HG03460 (cell line): ENCODE results near the gene CCAR1.
"Not testable (repeated sequence)": the region's sequence is repeated elsewhere in the genome, so short reads cannot be mapped to it uniquely, and the experiment has no call there.

Experiments used
- ATAC-seq: cut with Tn5 transposase; IDR thresholded peaks from one replicate; pipeline ENCODE4 v1.9.1; 2021; ENCODE audit not compliant: unreplicated experiment

Gene CCAR1

DNA sequence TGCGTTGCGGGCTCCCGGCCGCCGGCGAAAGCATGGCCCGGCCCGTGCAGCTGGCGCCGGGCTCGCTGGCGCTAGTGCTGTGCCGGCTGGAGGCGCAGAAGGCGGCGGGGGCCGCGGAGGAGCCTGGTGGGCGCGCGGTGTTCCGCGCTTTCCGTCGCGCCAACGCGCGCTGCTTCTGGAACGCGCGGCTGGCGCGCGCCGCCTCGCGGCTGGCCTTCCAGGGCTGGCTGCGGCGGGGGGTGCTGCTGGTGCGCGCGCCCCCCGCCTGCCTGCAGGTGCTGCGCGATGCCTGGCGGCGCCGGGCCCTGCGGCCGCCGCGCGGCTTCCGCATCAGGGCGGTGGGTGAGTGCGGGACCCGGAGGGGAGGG is 106.5 kb downstream of the CCAR1 start:
- ATAC-seq: peak; percentile 39

DNA sequence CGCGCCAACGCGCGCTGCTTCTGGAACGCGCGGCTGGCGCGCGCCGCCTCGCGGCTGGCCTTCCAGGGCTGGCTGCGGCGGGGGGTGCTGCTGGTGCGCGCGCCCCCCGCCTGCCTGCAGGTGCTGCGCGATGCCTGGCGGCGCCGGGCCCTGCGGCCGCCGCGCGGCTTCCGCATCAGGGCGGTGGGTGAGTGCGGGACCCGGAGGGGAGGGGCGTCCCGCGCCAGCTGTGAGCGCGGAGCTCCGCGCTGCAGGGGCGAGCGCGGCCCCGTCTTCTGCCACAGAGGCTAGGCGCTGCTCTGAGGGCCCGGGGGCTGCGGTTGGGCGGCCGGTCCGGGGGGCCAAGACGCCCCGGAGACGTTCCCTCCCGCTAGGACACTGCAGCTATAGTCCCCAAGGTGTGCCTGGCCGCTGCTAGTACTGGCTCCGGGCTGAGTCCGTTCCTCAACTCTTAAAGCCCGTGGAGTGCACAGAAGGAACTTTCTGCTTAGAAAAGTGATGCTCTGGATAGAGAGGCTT is 107.1 kb downstream of the CCAR1 start:
- ATAC-seq: peak; percentile 29

DNA sequence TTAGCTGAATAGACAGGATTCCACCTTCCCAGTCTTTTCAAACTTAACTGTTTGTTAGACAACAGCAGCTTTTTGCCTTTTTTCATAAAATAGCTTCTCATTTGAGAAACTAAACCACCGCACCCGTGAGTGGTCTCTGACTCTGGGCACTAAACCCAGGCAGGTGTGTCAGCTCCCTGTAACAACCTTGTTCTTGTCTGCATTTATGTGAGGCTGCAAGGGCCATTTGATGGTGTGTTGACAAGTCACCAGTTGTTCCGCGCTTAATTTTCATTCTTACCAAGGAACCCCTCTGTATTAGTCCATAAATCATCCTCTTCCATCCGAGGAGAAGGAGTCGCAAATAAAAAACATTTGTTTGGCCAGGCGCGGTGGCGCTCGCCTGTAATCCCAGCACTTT is 107.8 kb downstream of the CCAR1 start:
- ATAC-seq: no peak

DNA sequence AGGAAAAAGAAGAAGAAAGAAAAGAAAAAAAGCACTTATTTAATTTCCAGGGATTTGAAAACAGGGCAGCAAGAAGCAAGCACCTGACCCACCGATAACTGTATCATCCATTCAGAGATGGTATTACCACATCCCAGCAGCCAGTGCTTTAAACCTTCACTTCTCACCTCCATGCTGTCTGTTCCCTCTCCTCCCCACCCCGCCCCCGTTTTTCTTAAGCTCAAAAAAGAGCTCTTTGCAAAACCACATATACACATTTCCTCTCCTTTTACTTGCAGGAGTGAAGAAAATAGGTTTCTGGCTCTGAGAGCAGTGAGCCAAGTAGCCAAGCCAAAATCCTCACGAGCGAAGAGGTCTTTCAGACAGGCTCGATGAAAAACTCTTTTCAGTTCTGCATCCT is 108.5 kb downstream of the CCAR1 start:
- ATAC-seq: no peak

DNA sequence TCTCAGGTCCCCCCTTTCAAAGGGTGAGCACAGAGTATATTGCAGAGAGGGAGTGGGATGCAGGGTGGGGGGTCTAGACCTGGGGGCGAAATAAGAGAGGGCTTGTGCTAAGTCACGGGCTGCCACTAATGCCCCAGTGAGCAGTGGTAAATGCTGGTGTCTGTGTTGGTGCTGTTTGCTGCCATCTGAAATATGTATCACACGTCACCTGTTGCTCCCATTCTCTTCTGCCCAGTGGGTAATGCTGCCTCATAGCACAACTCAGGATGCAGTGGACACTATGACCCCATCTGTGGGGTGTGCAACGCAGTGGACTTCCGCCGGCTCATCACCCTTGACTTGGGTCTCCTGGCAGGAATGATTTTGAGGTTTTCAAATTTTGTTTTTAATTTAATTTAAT is 108.9 kb downstream of the CCAR1 start:
- ATAC-seq: no peak

DNA sequence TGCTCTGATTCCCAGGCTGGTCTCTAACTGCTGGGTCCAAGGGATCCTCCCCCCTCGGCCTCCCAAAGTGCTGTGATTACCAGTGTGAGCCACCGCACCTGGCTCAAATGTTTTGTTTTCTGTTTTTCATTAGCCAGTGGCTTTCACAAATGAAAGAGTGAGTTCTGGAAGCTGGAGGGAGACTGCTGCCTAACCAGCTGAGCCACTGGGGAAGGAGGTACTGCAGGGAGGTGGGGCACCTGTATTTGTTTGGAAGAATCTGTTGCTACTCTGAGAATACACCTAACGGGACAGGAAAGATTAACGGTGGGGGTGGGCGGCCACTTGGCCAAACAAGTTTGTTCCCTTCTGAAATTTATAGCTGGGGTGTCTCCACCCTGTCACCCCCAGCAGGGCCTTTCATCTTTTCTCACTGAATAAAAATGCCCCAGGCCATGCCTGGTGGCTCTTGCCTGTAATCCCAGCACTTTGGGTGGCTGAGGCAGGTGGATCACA is 111.0 kb downstream of the CCAR1 start:
- no peak for ATAC-seq

DNA sequence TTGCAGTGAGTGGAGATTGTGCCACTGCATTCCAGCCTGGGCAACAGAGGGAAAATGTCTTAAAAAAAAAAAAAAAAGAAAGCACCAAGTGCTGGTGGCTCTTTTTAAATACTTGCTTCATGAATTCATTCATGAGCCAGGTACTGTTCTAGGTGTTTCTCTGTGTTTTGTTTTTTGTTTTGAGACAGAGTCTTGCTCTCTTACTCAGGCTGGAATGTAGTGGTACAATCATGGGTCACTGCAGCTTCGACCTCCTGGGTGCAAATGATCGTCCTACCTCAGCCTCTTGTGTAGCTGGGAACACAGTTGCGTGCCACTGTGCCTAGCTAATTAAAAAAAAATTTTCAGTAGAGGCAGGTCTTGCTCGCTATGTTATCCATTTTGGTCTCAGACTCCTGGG is 111.6 kb downstream of the CCAR1 start:
- ATAC-seq: no peak

DNA sequence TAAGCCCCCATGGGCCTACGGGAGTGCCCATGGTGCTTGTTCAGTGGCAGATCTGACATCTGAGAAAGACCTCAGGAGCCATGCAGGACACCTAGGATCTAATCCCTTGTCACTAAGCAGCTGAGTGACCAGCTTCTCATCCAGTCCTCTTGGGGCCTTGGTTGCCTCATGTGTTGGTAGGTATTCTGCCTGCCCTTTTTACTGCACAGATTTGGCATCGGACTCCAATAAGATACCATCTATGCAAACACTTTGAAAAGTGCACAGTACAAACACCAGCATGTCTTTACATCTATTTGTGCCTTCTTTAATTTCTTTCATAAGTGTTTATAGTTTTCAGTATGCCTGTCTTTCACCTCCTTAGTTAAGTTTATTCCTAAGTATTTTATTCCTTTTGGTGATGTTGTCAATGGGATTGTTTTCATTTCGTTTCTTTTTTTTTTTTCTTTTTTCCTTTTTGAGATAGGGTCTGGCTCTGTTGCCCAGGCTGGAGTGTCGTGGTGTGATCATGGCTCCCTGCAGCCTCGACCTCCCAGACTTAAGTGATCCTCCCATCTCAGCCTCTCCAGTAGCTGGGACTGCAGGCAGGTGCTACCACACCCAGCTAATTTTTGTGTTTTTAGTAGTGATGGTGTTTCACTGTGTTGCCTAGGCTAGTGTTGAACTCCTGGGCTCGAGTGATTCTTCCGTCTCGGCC is 116.7 kb downstream of the CCAR1 start:
- ATAC-seq: no peak

DNA sequence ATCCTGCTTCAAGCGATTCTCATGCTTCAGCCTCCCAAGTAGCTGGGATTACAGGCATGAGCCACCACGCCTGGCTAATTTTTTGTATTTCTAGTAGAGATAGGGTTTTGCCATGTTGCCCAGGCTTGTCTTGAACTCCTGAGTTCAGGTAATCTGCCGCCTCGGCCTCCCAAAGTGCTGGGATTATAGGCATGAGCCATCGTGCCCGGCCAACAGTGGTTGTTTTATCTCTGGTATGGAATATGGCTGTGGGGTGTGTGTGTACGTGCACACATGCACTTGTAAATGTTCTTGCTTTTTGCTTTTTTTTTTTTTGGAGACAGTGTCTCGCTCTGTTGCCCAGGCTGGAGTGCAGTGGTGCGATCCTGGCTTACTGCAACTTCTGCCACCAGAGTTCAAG is 119.6 kb downstream of the CCAR1 start:
- ATAC-seq: not testable (repeated sequence)
